ENCODE results near the gene SEMA3B.

SEMA3B gene

DNA sequence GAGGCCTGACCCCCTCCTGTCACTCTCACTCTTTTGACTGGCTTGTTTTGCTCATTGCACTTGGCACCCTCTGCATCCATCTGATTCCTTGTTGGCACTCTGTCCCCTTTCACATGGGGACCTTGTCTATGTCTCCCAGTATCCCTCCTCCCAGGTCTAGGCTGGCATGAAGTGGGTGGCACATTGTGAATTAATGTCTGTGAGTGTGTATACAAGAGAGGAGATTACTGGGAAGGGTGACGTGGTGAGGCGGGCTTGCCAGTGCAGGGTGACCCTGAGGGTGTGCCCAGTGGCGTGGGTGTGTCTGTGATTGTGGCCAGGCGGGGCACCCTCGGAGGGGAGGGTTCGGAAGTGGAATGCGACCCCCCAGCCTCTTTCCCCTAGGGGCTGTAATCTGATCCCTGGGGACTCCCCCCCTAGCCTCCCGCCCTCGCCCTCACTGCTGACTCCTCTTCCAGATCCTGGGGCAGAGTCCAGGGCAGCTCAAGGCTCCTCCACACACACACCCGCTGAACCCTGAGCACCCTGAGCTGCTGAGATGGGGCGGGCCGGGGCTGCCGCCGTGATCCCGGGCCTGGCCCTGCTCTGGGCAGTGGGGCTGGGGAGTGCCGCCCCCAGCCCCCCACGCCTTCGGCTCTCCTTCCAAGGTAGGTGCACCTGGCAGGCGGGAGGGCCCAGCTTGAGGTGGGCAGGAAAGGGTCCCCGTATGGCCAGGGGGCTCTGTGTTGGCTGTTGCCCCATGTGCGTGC is at the start of gene SEMA3B (continued):
- TF ChIP-seq ZNF121 (tag by site-specific recombination; IDR thresholded peaks at IDR 0.05), result no peak
- TF ChIP-seq ZNF629 (tag by site-specific recombination; IDR thresholded peaks at IDR 0.05), result no peak
- no peak for TF ChIP-seq ZEB2 (tag by site-specific recombination; IDR thresholded peaks at IDR 0.05)
- no peak for TF ChIP-seq ZNF701 (tag by site-specific recombination; IDR thresholded peaks at IDR 0.05)
- no peak for TF ChIP-seq ZNF23 (tag by site-specific recombination; IDR thresholded peaks at IDR 0.05; ENCODE audit: borderline replicate concordance)
- TF ChIP-seq ZNF791 (tag by site-specific recombination; IDR thresholded peaks at IDR 0.05), result no peak
- no peak for TF ChIP-seq ZNF560 (tag by site-specific recombination; IDR thresholded peaks at IDR 0.05; ENCODE audit: borderline replicate concordance)
- no peak for TF ChIP-seq ZNF341 (tag by site-specific recombination; IDR thresholded peaks at IDR 0.05; ENCODE audit: low read depth)
- TF ChIP-seq ZBTB6 (tag by site-specific recombination; IDR thresholded peaks at IDR 0.05), result no peak
- TF ChIP-seq ZNF112 (tag by site-specific recombination; IDR thresholded peaks at IDR 0.05), result no peak
- TF ChIP-seq ZNF24 (tag by site-specific recombination; IDR thresholded peaks at IDR 0.05), result no peak
- TF ChIP-seq PATZ1 (tag by site-specific recombination; IDR thresholded peaks at IDR 0.05), result 0 out of 2 replicates have a peak, but pooled peaks have one; percentile 40
- peak; percentile 58 for TF ChIP-seq ZNF600 (tag by site-specific recombination; IDR thresholded peaks at IDR 0.05)
- TF ChIP-seq, protein P1, sequence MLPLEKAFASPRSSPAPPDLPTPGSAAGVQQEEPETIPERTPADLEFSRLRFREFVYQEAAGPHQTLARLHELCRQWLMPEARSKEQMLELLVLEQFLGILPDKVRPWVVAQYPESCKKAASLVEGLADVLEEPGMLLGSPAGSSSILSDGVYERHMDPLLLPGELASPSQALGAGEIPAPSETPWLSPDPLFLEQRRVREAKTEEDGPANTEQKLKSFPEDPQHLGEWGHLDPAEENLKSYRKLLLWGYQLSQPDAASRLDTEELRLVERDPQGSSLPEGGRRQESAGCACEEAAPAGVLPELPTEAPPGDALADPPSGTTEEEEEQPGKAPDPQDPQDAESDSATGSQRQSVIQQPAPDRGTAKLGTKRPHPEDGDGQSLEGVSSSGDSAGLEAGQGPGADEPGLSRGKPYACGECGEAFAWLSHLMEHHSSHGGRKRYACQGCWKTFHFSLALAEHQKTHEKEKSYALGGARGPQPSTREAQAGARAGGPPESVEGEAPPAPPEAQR (tag by site-specific recombination; IDR thresholded peaks at IDR 0.05), result no peak
- no peak for TF ChIP-seq ZNF324 (tag by site-specific recombination; IDR thresholded peaks at IDR 0.05)
- TF ChIP-seq ZNF18 (tag by site-specific recombination; IDR thresholded peaks at IDR 0.05), result no peak
- peak; percentile 52 for TF ChIP-seq GLIS2 (tag by site-specific recombination; IDR thresholded peaks at IDR 0.05)
- no peak for TF ChIP-seq ZNF214 (tag by site-specific recombination; IDR thresholded peaks at IDR 0.05; ENCODE audit: borderline replicate concordance)
- no peak for TF ChIP-seq ZNF596 (tag by site-specific recombination; IDR thresholded peaks at IDR 0.05)
- TF ChIP-seq PRDM4 (tag by site-specific recombination; IDR thresholded peaks at IDR 0.05), result no peak
- TF ChIP-seq, protein P2, sequence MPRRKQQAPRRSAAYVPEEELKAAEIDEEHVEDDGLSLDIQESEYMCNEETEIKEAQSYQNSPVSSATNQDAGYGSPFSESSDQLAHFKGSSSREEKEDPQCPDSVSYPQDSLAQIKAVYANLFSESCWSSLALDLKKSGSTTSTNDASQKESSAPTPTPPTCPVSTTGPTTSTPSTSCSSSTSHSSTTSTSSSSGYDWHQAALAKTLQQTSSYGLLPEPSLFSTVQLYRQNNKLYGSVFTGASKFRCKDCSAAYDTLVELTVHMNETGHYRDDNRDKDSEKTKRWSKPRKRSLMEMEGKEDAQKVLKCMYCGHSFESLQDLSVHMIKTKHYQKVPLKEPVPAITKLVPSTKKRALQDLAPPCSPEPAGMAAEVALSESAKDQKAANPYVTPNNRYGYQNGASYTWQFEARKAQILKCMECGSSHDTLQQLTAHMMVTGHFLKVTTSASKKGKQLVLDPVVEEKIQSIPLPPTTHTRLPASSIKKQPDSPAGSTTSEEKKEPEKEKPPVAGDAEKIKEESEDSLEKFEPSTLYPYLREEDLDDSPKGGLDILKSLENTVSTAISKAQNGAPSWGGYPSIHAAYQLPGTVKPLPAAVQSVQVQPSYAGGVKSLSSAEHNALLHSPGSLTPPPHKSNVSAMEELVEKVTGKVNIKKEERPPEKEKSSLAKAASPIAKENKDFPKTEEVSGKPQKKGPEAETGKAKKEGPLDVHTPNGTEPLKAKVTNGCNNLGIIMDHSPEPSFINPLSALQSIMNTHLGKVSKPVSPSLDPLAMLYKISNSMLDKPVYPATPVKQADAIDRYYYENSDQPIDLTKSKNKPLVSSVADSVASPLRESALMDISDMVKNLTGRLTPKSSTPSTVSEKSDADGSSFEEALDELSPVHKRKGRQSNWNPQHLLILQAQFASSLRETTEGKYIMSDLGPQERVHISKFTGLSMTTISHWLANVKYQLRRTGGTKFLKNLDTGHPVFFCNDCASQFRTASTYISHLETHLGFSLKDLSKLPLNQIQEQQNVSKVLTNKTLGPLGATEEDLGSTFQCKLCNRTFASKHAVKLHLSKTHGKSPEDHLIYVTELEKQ (tag by site-specific recombination; IDR thresholded peaks at IDR 0.05; ENCODE audit: borderline replicate concordance), result no peak
- TF ChIP-seq ZNF292 (tag by site-specific recombination; IDR thresholded peaks at IDR 0.05; ENCODE audit: borderline replicate concordance, low read depth), result no peak
- no peak for TF ChIP-seq ZNF426 (tag by site-specific recombination; IDR thresholded peaks at IDR 0.05)
- TF ChIP-seq ZNF76 (tag by site-specific recombination; IDR thresholded peaks at IDR 0.05; ENCODE audit: borderline replicate concordance, low read depth), result no peak
- TF ChIP-seq ZNF48 (tag by site-specific recombination; IDR thresholded peaks at IDR 0.05), result no peak
- TF ChIP-seq GLIS1 (tag by site-specific recombination; IDR thresholded peaks at IDR 0.05), result peak; percentile 76
- TF ChIP-seq ZNF548 (tag by site-specific recombination; IDR thresholded peaks at IDR 0.05), result no peak
- no peak for TF ChIP-seq ZNF555 (tag by site-specific recombination; conservative IDR thresholded peaks at IDR 0.05)
